GM06990 (cell line): ENCODE measurements around the gene GRM7.

Experiments used
- DNase-seq: peaks from one replicate; pipeline ENCODE4 v3.0.0-alpha.2; 2011; ENCODE audit not compliant: insufficient read length; ENCODE audit errors: extremely low read depth
- H3K27me3 ChIP-seq: replicated peaks from 2 replicates; pipeline ENCODE4 v1.6.0; 2011; ENCODE audit warnings: low read length; ENCODE audit not compliant: control insufficient read depth, insufficient read depth
- H3K36me3 ChIP-seq: 2 replicates; pipeline ENCODE4 v1.5.1; 2011; ENCODE audit warnings: low read length; ENCODE audit not compliant: control insufficient read depth, insufficient read depth
- H3K4me3 ChIP-seq: replicated peaks from 2 replicates; pipeline ENCODE4 v1.5.1; 2011; ENCODE audit warnings: low read depth, mild to moderate bottlenecking, control low read depth, low read length
- TF ChIP-seq, protein P1 (sequence below): IDR thresholded peaks from 2 replicates; pipeline ENCODE4 v1.5.1; 2011; ENCODE audit warnings: low read length, control low read depth, mild to moderate bottlenecking, inconsistent platforms; ENCODE audit not compliant: insufficient read depth, poor library complexity, severe bottlenecking

The GRM7 gene

GRCh38 chr3:6867269-6867668 lies 6.4 kb downstream of the GRM7 start:
- Histone ChIP-seq H3K4me3 (no peak overlapping the region), H3K36me3 (no peaks in the 10 kb centered on the region), H3K27me3 (no peaks in the 10 kb centered on the region)
- TF ChIP-seq, protein P1, sequence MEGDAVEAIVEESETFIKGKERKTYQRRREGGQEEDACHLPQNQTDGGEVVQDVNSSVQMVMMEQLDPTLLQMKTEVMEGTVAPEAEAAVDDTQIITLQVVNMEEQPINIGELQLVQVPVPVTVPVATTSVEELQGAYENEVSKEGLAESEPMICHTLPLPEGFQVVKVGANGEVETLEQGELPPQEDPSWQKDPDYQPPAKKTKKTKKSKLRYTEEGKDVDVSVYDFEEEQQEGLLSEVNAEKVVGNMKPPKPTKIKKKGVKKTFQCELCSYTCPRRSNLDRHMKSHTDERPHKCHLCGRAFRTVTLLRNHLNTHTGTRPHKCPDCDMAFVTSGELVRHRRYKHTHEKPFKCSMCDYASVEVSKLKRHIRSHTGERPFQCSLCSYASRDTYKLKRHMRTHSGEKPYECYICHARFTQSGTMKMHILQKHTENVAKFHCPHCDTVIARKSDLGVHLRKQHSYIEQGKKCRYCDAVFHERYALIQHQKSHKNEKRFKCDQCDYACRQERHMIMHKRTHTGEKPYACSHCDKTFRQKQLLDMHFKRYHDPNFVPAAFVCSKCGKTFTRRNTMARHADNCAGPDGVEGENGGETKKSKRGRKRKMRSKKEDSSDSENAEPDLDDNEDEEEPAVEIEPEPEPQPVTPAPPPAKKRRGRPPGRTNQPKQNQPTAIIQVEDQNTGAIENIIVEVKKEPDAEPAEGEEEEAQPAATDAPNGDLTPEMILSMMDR, result no peak
- no peak for DNase-seq

DNA sequence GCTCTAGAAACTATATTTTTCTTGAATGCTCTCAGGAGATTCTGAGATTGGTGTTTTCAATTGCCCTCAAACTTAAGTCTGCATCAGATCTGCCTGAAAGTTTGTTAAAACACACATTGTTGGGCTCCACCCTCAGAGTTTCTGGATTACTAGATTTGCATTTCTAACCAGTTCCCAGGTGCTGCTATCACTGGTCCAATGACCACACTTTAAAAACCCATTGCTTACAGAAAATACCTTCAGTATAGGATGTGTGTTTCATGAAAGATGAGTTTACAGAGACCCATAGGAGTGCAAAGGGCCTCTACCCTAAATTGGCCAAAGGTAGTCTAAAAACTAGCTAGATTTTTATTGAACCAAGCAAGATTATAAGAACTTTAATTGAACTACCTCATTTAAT lies 17.8 kb downstream of the GRM7 start:
- Histone ChIP-seq H3K27me3 (no peaks in the 10 kb centered on the region), H3K36me3 (no peaks in the 10 kb centered on the region), H3K4me3 (no peak overlapping the region)
- DNase-seq, result no peak
- TF ChIP-seq, protein P1, result no peak

GRCh38 chr3:6912240-6912639 lies 51.3 kb downstream of the GRM7 start:
- Histone ChIP-seq H3K27me3 (no peaks in the 10 kb centered on the region), H3K4me3 (no peak overlapping the region), H3K36me3 (no peaks in the 10 kb centered on the region)
- TF ChIP-seq, protein P1, result no peak
- no peak for DNase-seq

GRCh38 chr3:6915898-6916297 lies 55.0 kb downstream of the GRM7 start:
- no peaks in the 10 kb centered on the region; the same call in 1 of the 2 replicates for H3K27me3 ChIP-seq
- TF ChIP-seq, protein P1, result no peak

DNA sequence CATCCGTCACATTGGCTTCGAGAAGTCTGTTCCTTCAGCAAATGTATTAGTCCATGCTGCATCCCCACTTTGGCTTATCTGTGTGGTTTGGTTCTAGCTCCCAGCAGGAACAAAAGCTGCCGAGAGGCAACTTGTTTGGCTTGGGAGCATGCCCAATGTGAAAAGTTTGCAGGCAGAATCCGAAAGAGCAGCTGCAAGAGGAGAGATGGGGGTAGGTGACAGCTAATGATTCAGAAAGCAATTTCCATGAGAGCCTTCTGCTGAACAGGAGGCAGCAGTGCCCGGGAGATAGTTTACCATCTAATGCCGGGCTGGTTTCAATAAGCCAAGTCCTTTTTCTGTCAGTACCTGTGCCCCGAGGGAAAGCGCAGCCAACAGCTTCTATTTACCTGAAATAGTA lies 60.2 kb downstream of the GRM7 start:
- Histone ChIP-seq H3K36me3 (no peaks in the 10 kb centered on the region), H3K4me3 (no peak overlapping the region), H3K27me3 (no peaks in the 10 kb centered on the region; the same call in none of the 2 replicates)
- TF ChIP-seq, protein P1, result no peak
- DNase-seq, result no peak

More at GRCh38 chr3:6915898-6916297, 55.0 kb downstream of the GRM7 start:
- no peak for DNase-seq
- Histone ChIP-seq H3K4me3 (no peak overlapping the region), H3K36me3 (no peaks in the 10 kb centered on the region)

GRCh38 chr3:6921876-6922275 lies 61.0 kb downstream of the GRM7 start:
- TF ChIP-seq, protein P1, result no peak
- Histone ChIP-seq H3K27me3 (no peaks in the 10 kb centered on the region; the same call in none of the 2 replicates), H3K4me3 (no peak overlapping the region), H3K36me3 (no peaks in the 10 kb centered on the region)
- DNase-seq, result no peak
